Measurements from ENCODE around the gene SPOCK1.

SPOCK1 gene

DNA sequence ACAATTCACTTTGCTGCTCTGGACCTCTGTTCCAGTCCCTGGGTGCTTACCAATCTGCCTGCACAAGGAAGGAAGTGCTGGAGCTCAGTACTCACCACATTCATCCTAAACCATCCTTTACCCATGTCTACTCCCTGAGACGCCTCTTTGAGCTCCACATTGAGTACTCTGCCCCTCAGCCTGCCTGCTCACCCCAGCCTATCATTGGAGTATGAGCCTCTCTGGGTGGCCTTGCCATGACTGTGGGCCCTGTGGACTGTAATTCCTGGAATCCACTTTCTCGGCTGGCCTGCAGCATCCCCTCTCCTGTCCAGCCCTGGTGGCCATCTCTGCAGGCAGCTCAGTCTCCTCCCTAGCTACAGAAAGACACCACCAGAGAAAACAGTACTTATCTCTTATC, 428.6 kb downstream of the SPOCK1 start:
- H3K9ac ChIP-seq (ENCODE audit: low read depth, low read length) = no peak overlapping the region
- no peaks in the 10 kb centered on the region for H3K36me3 ChIP-seq (ENCODE audit: insufficient read depth, low read length)
- no peak for ATAC-seq (ENCODE audit: insufficient read depth, low read depth)

DNA sequence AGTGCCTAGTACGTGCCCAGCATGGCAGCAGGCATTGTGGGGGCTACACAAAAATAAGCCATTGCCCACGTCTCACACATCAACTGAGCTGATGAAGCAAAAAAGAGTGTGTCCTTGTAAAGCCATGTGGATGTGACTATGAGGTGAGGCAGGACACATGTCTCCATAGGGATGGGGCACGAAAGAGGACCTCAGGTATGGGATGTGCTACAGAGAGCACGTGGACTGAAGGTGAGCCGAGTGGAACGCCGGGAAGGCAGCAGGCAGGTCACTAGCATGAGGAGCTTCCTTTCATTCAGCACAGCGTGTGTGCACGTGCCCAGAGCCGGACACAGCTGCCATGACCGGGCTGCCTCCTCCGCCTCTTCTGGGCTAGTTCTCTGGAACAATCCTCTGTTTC, 429.8 kb downstream of the SPOCK1 start:
- ATAC-seq (ENCODE audit: insufficient read depth, low read depth) = no peak
- DNase-seq = no peak

More for the DNA sequence above, 428.6 kb downstream of the SPOCK1 start:
- H2AFZ ChIP-seq (ENCODE audit: low read depth, low read length) = no peak overlapping the region
- no peak overlapping the region for H3K4me2 ChIP-seq (ENCODE audit: insufficient read depth, low read length)
- no peak for DNase-seq
- H3K27ac ChIP-seq (ENCODE audit: low read length) = no peak overlapping the region
- H3K27me3 ChIP-seq (ENCODE audit: insufficient read depth, low read length, poor library complexity) = peaks cover 21% of the 10 kb centered on the region
- H4K20me1 ChIP-seq (ENCODE audit: insufficient read depth, low read length) = no peaks in the 10 kb centered on the region
- H3K79me2 ChIP-seq (ENCODE audit: insufficient read depth, low read length) = no peaks in the 10 kb centered on the region
- H3K4me3 ChIP-seq (ENCODE audit: low read depth in 1 of 2, low read length in 2 of 2) = no peak overlapping the region
- no peaks in the 10 kb centered on the region for H3K9me3 ChIP-seq (ENCODE audit: insufficient read depth, low read length, severe bottlenecking)
- TF ChIP-seq, protein P1, sequence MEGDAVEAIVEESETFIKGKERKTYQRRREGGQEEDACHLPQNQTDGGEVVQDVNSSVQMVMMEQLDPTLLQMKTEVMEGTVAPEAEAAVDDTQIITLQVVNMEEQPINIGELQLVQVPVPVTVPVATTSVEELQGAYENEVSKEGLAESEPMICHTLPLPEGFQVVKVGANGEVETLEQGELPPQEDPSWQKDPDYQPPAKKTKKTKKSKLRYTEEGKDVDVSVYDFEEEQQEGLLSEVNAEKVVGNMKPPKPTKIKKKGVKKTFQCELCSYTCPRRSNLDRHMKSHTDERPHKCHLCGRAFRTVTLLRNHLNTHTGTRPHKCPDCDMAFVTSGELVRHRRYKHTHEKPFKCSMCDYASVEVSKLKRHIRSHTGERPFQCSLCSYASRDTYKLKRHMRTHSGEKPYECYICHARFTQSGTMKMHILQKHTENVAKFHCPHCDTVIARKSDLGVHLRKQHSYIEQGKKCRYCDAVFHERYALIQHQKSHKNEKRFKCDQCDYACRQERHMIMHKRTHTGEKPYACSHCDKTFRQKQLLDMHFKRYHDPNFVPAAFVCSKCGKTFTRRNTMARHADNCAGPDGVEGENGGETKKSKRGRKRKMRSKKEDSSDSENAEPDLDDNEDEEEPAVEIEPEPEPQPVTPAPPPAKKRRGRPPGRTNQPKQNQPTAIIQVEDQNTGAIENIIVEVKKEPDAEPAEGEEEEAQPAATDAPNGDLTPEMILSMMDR (IDR thresholded peaks at IDR 0.05; ENCODE audit: borderline replicate concordance, extremely low read depth, low read length, poor library complexity, severe bottlenecking) = no peak
- no peak for TF ChIP-seq EZH2 (IDR thresholded peaks at IDR 0.05; ENCODE audit: borderline replicate concordance, low read depth, low read length, severe bottlenecking)
- H3K4me1 ChIP-seq (ENCODE audit: insufficient read depth, low read length) = no peaks in the 10 kb centered on the region

DNA sequence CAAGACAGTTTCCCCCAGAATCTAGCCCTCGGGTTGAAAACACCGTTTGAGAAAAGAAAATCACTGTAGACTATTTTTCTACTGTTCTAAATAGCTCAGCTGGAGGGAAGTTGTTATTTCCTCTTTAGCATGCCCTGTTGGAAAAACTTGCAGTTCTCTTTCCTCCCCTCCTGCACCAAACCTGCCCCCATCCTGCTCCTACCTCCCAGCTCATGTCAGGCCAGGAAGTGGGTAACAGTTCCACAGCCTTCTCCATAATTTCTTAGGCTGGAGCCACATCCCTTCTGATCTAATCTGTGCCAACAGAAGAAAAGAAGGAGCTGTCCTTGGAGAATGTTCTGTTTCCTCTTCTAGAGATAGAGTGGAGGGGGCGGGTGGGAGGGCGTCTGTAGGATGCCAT, 437.7 kb downstream of the SPOCK1 start:
- Histone ChIP-seq H3K9ac (ENCODE audit: low read depth, low read length) (no peak overlapping the region), H3K79me2 (ENCODE audit: insufficient read depth, low read length) (no peaks in the 10 kb centered on the region), H4K20me1 (ENCODE audit: insufficient read depth, low read length) (no peaks in the 10 kb centered on the region), H3K9me3 (ENCODE audit: insufficient read depth, low read length, severe bottlenecking) (no peaks in the 10 kb centered on the region), H3K4me1 (ENCODE audit: insufficient read depth, low read length) (no peaks in the 10 kb centered on the region), H3K4me3 (ENCODE audit: low read depth in 1 of 2, low read length in 2 of 2) (no peak overlapping the region), H3K27ac (ENCODE audit: low read length) (no peak overlapping the region), H3K4me2 (ENCODE audit: insufficient read depth, low read length) (no peak overlapping the region), H3K27me3 (ENCODE audit: insufficient read depth, low read length, poor library complexity) (no peaks in the 10 kb centered on the region), H2AFZ (ENCODE audit: low read depth, low read length) (no peak overlapping the region), H3K36me3 (ENCODE audit: insufficient read depth, low read length) (no peaks in the 10 kb centered on the region)
- no peak for TF ChIP-seq EZH2 (IDR thresholded peaks at IDR 0.05; ENCODE audit: borderline replicate concordance, low read depth, low read length, severe bottlenecking)
- TF ChIP-seq, protein P1 (IDR thresholded peaks at IDR 0.05; ENCODE audit: borderline replicate concordance, extremely low read depth, low read length, poor library complexity, severe bottlenecking) = no peak
- no peak for DNase-seq
- no peak for ATAC-seq (ENCODE audit: insufficient read depth, low read depth)

More for the DNA sequence above, 429.8 kb downstream of the SPOCK1 start:
- no peak overlapping the region for H2AFZ ChIP-seq (ENCODE audit: low read depth, low read length)
- no peak overlapping the region for H3K4me3 ChIP-seq (ENCODE audit: low read depth in 1 of 2, low read length in 2 of 2)
- H3K27ac ChIP-seq (ENCODE audit: low read length) = no peak overlapping the region
- H3K79me2 ChIP-seq (ENCODE audit: insufficient read depth, low read length) = no peaks in the 10 kb centered on the region
- no peak overlapping the region for H3K9ac ChIP-seq (ENCODE audit: low read depth, low read length)
- no peaks in the 10 kb centered on the region for H3K4me1 ChIP-seq (ENCODE audit: insufficient read depth, low read length)
- TF ChIP-seq, protein P1 (IDR thresholded peaks at IDR 0.05; ENCODE audit: borderline replicate concordance, extremely low read depth, low read length, poor library complexity, severe bottlenecking) = no peak
- TF ChIP-seq EZH2 (IDR thresholded peaks at IDR 0.05; ENCODE audit: borderline replicate concordance, low read depth, low read length, severe bottlenecking) = no peak
- no peaks in the 10 kb centered on the region for H3K9me3 ChIP-seq (ENCODE audit: insufficient read depth, low read length, severe bottlenecking)
- no peak overlapping the region for H3K4me2 ChIP-seq (ENCODE audit: insufficient read depth, low read length)
- no peaks in the 10 kb centered on the region for H4K20me1 ChIP-seq (ENCODE audit: insufficient read depth, low read length)
- H3K27me3 ChIP-seq (ENCODE audit: insufficient read depth, low read length, poor library complexity) = peaks cover 21% of the 10 kb centered on the region
- no peaks in the 10 kb centered on the region for H3K36me3 ChIP-seq (ENCODE audit: insufficient read depth, low read length)

DNA sequence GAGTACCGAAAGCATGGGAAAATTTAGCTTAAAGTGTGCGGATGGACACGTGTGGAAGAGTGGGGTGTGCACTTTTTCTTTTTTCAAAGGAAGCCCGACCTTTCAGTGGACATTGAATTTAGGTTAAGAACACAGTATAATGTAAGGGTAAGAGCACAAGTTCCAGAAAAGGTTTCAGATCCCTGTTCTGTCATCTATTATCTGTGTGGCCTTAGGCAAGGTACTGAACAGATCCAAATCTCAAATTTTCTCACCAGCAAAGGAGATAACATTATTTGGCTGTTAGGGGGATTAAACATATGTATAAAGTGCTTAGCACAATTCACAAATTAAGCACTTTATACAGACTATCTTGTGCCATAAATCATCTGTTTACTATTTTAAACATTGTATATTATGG, 441.0 kb downstream of the SPOCK1 start:
- H3K4me1 ChIP-seq (ENCODE audit: insufficient read depth, low read length) = no peaks in the 10 kb centered on the region
- H3K27ac ChIP-seq (ENCODE audit: low read length) = no peak overlapping the region
- no peak overlapping the region for H2AFZ ChIP-seq (ENCODE audit: low read depth, low read length)
- H3K79me2 ChIP-seq (ENCODE audit: insufficient read depth, low read length) = no peaks in the 10 kb centered on the region
- ATAC-seq (ENCODE audit: insufficient read depth, low read depth) (no peak), DNase-seq (no peak)
- H3K4me2 ChIP-seq (ENCODE audit: insufficient read depth, low read length) = no peak overlapping the region
- TF ChIP-seq EZH2 (IDR thresholded peaks at IDR 0.05; ENCODE audit: borderline replicate concordance, low read depth, low read length, severe bottlenecking) = no peak
- TF ChIP-seq, protein P1 (IDR thresholded peaks at IDR 0.05; ENCODE audit: borderline replicate concordance, extremely low read depth, low read length, poor library complexity, severe bottlenecking) = no peak
- H3K9me3 ChIP-seq (ENCODE audit: insufficient read depth, low read length, severe bottlenecking) = no peaks in the 10 kb centered on the region
- no peak overlapping the region for H3K9ac ChIP-seq (ENCODE audit: low read depth, low read length)
- H3K36me3 ChIP-seq (ENCODE audit: insufficient read depth, low read length) = no peaks in the 10 kb centered on the region
- no peak overlapping the region for H3K4me3 ChIP-seq (ENCODE audit: low read depth in 1 of 2, low read length in 2 of 2)
- H4K20me1 ChIP-seq (ENCODE audit: insufficient read depth, low read length) = no peaks in the 10 kb centered on the region
- no peaks in the 10 kb centered on the region for H3K27me3 ChIP-seq (ENCODE audit: insufficient read depth, low read length, poor library complexity)
